B cell (primary cell): ENCODE data around the gene SNAPIN. TPM values are rescaled to one million over a fixed set of nuclear protein-coding genes. Genes with fewer than 3 reads are reported as not detected.

Source experiments
- ATAC-seq: fragments of 200-7000 bp; cut with Tn5 transposase; one replicate; pipeline ENCODE4 v1.10.0; 2021; ENCODE audit warnings: low read depth, mild to moderate bottlenecking, moderate number of reproducible peaks, moderate library complexity
- CTCF ChIA-PET: fragments of 350-600 bp; sonication (Branson Sonifier 250); formaldehyde crosslinking; loops from one replicate; lab custom pipeline; 2021; ENCODE audit warnings: antibody characterized with exemption, inconsistent platforms; lab: Charles Lee
- POLR2A ChIA-PET: fragments of 350-600 bp; sonication (Branson Sonifier 250); formaldehyde crosslinking; loops from one replicate; lab custom pipeline; 2021; ENCODE audit warnings: antibody characterized with exemption; lab: Charles Lee
- DNase-seq: peaks from one replicate; pipeline ENCODE4 v3.0.0; 2013
- H2AFZ ChIP-seq: 2 replicates; pipeline ENCODE4 v1.6.1; 2012; ENCODE audit warnings: mild to moderate bottlenecking, low read depth, low read length; ENCODE audit not compliant: insufficient read depth, poor library complexity, severe bottlenecking
- H3K27ac ChIP-seq, 2 donors: 1 replicate in 1 of 2; 2 replicates in 1 of 2; pipeline ENCODE4 v1.5.1; 2012 to 2013; ENCODE audit warnings: low read length in 2 of 2, mild to moderate bottlenecking in 2 of 2, moderate library complexity in 1 of 2
- H3K27me3 ChIP-seq, 4 experiments: fragments of 200-600 bp in 1 of 4; sonication (generic) in 1 of 4; replicated peaks in 1 of 4; 1 replicate in 2 of 4; 2 replicates in 2 of 4; pipeline versions ENCODE4 v1.6.1 to v1.7.0; 2013 to 2016; ENCODE audit warnings: low read length in 3 of 4, mild to moderate bottlenecking in 2 of 4, mixed read lengths in 1 of 4, moderate library complexity in 1 of 4; ENCODE audit not compliant: insufficient read depth in 4 of 4, control insufficient read depth in 3 of 4; ENCODE audit errors: control extremely low read depth in 1 of 4
- H3K36me3 ChIP-seq, 2 experiments: replicated peaks in 1 of 2; 1 replicate in 1 of 2; 2 replicates in 1 of 2; pipeline versions ENCODE4 v1.6.1 to v1.7.1; 2013; ENCODE audit warnings: low read length in 1 of 2; ENCODE audit not compliant: insufficient read depth in 2 of 2, control insufficient read depth in 1 of 2; ENCODE audit errors: control extremely low read depth in 1 of 2, extremely low read depth in 1 of 2
- H3K4me1 ChIP-seq, 2 donors: fragments of 200-600 bp in 1 of 2; sonication (generic) in 1 of 2; 1 replicate in 1 of 2; 2 replicates in 1 of 2; pipeline versions ENCODE4 v1.5.1 to v1.6.1; 2013 to 2017; ENCODE audit warnings: low read length in 2 of 2; ENCODE audit not compliant: control insufficient read depth in 2 of 2, insufficient read depth in 2 of 2
- H3K4me2 ChIP-seq: replicated peaks from 2 replicates; pipeline ENCODE3; 2012; ENCODE audit warnings: mild to moderate bottlenecking, low read depth, low read length; ENCODE audit not compliant: poor library complexity, severe bottlenecking
- H3K4me3 ChIP-seq, 5 experiments: fragments of 200-600 bp in 1 of 5; sonication (generic) in 1 of 5; 1 replicate in 3 of 5; 2 replicates in 2 of 5; pipeline versions ENCODE4 v1.5.1 to v1.7.0; 2011 to 2016; ENCODE audit warnings: low read length in 4 of 5, mild to moderate bottlenecking in 4 of 5, low read depth in 2 of 5, control low read depth in 1 of 5, moderate library complexity in 1 of 5; ENCODE audit not compliant: insufficient read depth in 1 of 5; ENCODE audit errors: control extremely low read depth in 1 of 5, extremely low read depth in 1 of 5
- H3K79me2 ChIP-seq: fragments of 200-600 bp; sonication (generic); one replicate; pipeline ENCODE4 v1.6.0; 2016; ENCODE audit warnings: low read length; ENCODE audit not compliant: control insufficient read depth, insufficient read depth
- H3K9ac ChIP-seq: fragments of 200-600 bp; sonication (generic); 2 replicates; pipeline ENCODE4 v1.6.1; 2017; ENCODE audit warnings: mild to moderate bottlenecking, low read length, moderate library complexity
- H3K9me3 ChIP-seq, 3 donors: one replicate each; pipeline versions ENCODE4 v1.6.1 to v1.7.1; 2013; ENCODE audit warnings: low read length in 2 of 3; ENCODE audit not compliant: control insufficient read depth in 2 of 3, insufficient read depth in 1 of 3; ENCODE audit errors: control extremely low read depth in 1 of 3
- H4K20me1 ChIP-seq: 2 replicates; pipeline ENCODE4 v1.6.0; 2012; ENCODE audit warnings: mild to moderate bottlenecking, low read length; ENCODE audit not compliant: insufficient read depth, control insufficient read depth, poor library complexity, severe bottlenecking
- H3K27ac Mint-ChIP-seq: one replicate; pipeline ENCODE4 v1.8.0; 2021; ENCODE audit warnings: mixed read lengths
- H3K27me3 Mint-ChIP-seq: one replicate; pipeline ENCODE4 v1.8.0; 2021; ENCODE audit warnings: mixed read lengths
- H3K4me1 Mint-ChIP-seq: one replicate; pipeline ENCODE4 v1.8.0; 2021; ENCODE audit warnings: mixed read lengths
- H3K4me3 Mint-ChIP-seq: one replicate; pipeline ENCODE4 v1.8.0; 2021; ENCODE audit warnings: mixed read lengths
- H3K9me3 Mint-ChIP-seq: one replicate; pipeline ENCODE4 v1.8.0; 2022; ENCODE audit warnings: mixed read lengths; ENCODE audit not compliant: insufficient read depth
- EZH2 ChIP-seq: IDR thresholded peaks from 2 replicates; pipeline ENCODE4 v1.6.1; 2012; ENCODE audit warnings: borderline replicate concordance, low read depth, mild to moderate bottlenecking, moderate library complexity, low read length; ENCODE audit not compliant: insufficient read depth, poor library complexity, severe bottlenecking
- WGBS: methylation state at CpG from one replicate; pipeline ENCODE4 v1.1.5; 2013; ENCODE audit warnings: missing lambda C conversion rate; ENCODE audit not compliant: insufficient coverage; 5-methylcytosine and 5-hydroxymethylcytosine counted together
- intact Hi-C: fragments of 100-400 bp; cut with micrococcal nuclease; formaldehyde crosslinking; loops from one replicate; pipeline ENCODE4 v1.10.0; 2022
- polyA plus RNA-seq: library from polyadenylated mRNA; depleted of rRNA; stranded (reverse); fragments of >200 nt; gene quantifications from 2 replicates; pipeline ENCODE4 v1.2.3, GENCODE V29; 2012
- total RNA-seq, 2 donors: library from RNA; stranded (reverse); fragments of 120-200 nt in 1 of 2; gene quantifications; 1 replicate in 1 of 2; 2 replicates in 1 of 2; pipeline versions ENCODE4 v1.2.3 to v1.2.4, GENCODE V29; 2013 to 2022
- TF ChIP-seq, protein P1 (sequence below): fragments of 200-600 bp; IDR thresholded peaks from one replicate; pipeline ENCODE4 v1.8.0; 2022; ENCODE audit warnings: antibody characterized with exemption, mild to moderate bottlenecking

SNAPIN gene
- total and polyA plus RNA-seq, 2 donors (not counting 1 experiment from before 2014, with no cell fraction given) = 22.7 to 37.6 TPM

DNA sequence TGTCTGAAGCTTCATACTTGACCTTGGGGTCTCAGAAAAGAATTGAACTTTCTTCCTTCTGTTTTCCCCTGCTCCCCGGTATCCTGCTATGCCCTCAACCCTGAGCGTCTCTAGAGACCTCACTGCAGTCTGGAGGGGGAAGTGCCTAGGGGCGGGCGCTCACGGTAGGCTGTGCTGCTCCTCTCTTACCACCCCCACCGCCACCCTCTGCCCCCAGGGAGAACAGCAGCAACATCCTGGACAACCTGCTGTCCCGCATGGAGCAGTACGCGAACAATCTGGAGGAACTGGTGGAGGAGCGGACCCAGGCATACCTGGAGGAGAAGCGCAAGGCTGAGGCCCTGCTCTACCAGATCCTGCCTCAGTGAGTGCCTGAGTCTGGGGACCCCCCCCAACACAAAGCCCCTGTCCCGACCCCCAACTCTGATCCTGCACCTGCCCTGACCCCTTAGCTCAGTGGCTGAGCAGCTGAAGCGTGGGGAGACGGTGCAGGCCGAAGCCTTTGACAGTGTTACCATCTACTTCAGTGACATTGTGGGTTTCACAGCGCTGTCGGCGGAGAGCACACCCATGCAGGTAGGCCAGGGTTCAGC is 30.3 kb downstream of the SNAPIN start:
- WGBS = 53% methylated on average over 18 of the region's 18 CpGs
- peaks cover 23% of the 10 kb centered on the region for H3K27me3 Mint-ChIP-seq
- no peak overlapping the region for H3K27ac Mint-ChIP-seq

DNA sequence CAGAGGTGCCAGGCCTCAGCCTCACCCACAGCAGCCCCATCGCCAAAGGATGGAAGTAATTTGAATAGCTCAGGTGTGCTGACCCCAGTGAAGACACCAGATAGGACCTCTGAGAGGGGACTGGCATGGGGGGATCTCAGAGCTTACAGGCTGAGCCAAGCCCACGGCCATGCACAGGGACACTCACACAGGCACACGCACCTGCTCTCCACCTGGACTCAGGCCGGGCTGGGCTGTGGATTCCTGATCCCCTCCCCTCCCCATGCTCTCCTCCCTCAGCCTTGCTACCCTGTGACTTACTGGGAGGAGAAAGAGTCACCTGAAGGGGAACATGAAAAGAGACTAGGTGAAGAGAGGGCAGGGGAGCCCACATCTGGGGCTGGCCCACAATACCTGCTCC is 35.0 kb downstream of the SNAPIN start:
- Mint-ChIP-seq H3K4me1 (peaks cover 6% of the 10 kb centered on the region), H3K4me3 (no peak overlapping the region), H3K27ac (no peak overlapping the region), H3K27me3 (peaks cover 5% of the 10 kb centered on the region), H3K9me3 (no peaks in the 10 kb centered on the region)
- peaks cover 0 to 9% (median 0%) of the 10 kb centered on the region in 4 experiments for H3K27me3 ChIP-seq
- H3K36me3 ChIP-seq = no peaks in the 10 kb centered on the region
- DNase-seq = no peak
- intact Hi-C loops = no loop called here
- no peaks in the 10 kb centered on the region for H4K20me1 ChIP-seq
- H3K4me3 ChIP-seq = no peak overlapping the region
- ChIA-PET POLR2A (no interaction called here), CTCF (interaction anchor here (0.9 kb wide), 1 partner anchor 18 kb away, joined by 3 read pairs; no protein-coding TSS in a partner anchor)
- no peaks in the 10 kb centered on the region for H3K9me3 ChIP-seq
- H3K27ac ChIP-seq = no peak overlapping the region
- ATAC-seq = no peak
- no CpG with 5 or more reads among the region's 4 CpGs for WGBS
- no peak overlapping the region for H2AFZ ChIP-seq
- TF ChIP-seq EZH2 = no peak
- TF ChIP-seq, protein P1, sequence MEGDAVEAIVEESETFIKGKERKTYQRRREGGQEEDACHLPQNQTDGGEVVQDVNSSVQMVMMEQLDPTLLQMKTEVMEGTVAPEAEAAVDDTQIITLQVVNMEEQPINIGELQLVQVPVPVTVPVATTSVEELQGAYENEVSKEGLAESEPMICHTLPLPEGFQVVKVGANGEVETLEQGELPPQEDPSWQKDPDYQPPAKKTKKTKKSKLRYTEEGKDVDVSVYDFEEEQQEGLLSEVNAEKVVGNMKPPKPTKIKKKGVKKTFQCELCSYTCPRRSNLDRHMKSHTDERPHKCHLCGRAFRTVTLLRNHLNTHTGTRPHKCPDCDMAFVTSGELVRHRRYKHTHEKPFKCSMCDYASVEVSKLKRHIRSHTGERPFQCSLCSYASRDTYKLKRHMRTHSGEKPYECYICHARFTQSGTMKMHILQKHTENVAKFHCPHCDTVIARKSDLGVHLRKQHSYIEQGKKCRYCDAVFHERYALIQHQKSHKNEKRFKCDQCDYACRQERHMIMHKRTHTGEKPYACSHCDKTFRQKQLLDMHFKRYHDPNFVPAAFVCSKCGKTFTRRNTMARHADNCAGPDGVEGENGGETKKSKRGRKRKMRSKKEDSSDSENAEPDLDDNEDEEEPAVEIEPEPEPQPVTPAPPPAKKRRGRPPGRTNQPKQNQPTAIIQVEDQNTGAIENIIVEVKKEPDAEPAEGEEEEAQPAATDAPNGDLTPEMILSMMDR = no peak
- H3K9ac ChIP-seq = no peak overlapping the region
- H3K4me2 ChIP-seq = no peak overlapping the region
- peaks cover 0 to 6% of the 10 kb centered on the region in 2 donors for H3K4me1 ChIP-seq
- H3K79me2 ChIP-seq = no peaks in the 10 kb centered on the region

More for the DNA sequence above, 30.3 kb downstream of the SNAPIN start:
- intact Hi-C loops = no loop called here
- ChIA-PET POLR2A (no interaction called here), CTCF (no interaction called here)
- H3K36me3 ChIP-seq = no peaks in the 10 kb centered on the region
- TF ChIP-seq EZH2 = no peak
- TF ChIP-seq, protein P1 = no peak
- no peak overlapping the region for H3K4me2 ChIP-seq
- no peaks in the 10 kb centered on the region for H3K79me2 ChIP-seq
- H4K20me1 ChIP-seq = no peaks in the 10 kb centered on the region
- H2AFZ ChIP-seq = no peak overlapping the region
- no peaks in the 10 kb centered on the region for H3K4me1 ChIP-seq
- no peak overlapping the region for H3K9ac ChIP-seq
- no peak overlapping the region for H3K4me3 ChIP-seq
- DNase-seq = no peak
- Mint-ChIP-seq H3K4me1 (peaks cover 5% of the 10 kb centered on the region), H3K9me3 (no peaks in the 10 kb centered on the region), H3K4me3 (no peak overlapping the region)
- H3K9me3 ChIP-seq = no peaks in the 10 kb centered on the region
- H3K27me3 ChIP-seq = peaks cover 0 to 7% (median 0%) of the 10 kb centered on the region in 4 experiments
- H3K27ac ChIP-seq = no peak overlapping the region
- ATAC-seq = no peak
